Testis (tissue), 3 donors: Measurements from ENCODE around the gene USP32. TPM values are rescaled to one million over a fixed set of nuclear protein-coding genes. Genes with fewer than 3 reads are reported as not detected.

Experiments used
- DNase-seq: peaks from one replicate; pipeline ENCODE4 v3.0.0-alpha.2; 2019
- H3K27ac ChIP-seq, 2 donors: fragments of 200-600 bp; sonication (generic); one replicate each; pipeline ENCODE4 v1.5.1; 2019
- H3K27me3 ChIP-seq: fragments of 200-600 bp; sonication (generic); one replicate; pipeline ENCODE4 v1.5.1; 2019
- H3K36me3 ChIP-seq: fragments of 200-600 bp; sonication (generic); one replicate; pipeline ENCODE4 v1.5.1; 2017; ENCODE audit warnings: low read depth; ENCODE audit errors: missing control alignments
- H3K4me1 ChIP-seq: fragments of 200-600 bp; sonication (generic); one replicate; pipeline ENCODE4 v1.5.1; 2019
- H3K4me3 ChIP-seq, 2 donors: fragments of 200-600 bp; sonication (generic); one replicate each; pipeline ENCODE4 v1.5.1; 2017 to 2019
- H3K9me3 ChIP-seq: fragments of 200-600 bp; sonication (generic); one replicate; pipeline ENCODE4 v1.5.1; 2017
- POLR2A ChIP-seq: fragments of 450-650 bp; IDR thresholded peaks from one replicate; pipeline ENCODE4 v1.6.1; 2017; ENCODE audit warnings: antibody characterized with exemption, mild to moderate bottlenecking, moderate library complexity
- WGBS, 2 donors: methylation state at CpG; one replicate each; pipeline ENCODE4 v1.1.5; 2018; 5-methylcytosine and 5-hydroxymethylcytosine counted together
- intact Hi-C: fragments of 100-400 bp; cut with DNase I; formaldehyde crosslinking; loops from one replicate; pipeline ENCODE4 v1.15.1; 2023; ENCODE audit warnings: low total_unique reads
- polyA plus RNA-seq: library from polyadenylated mRNA; stranded (reverse); fragments of 350-450 nt; fragmentation: Illumina TruSeq; extraction: RNeasy Lipid Tissue Mini Kit (QIAGEN cat#74804); gene quantifications from one replicate; pipeline ENCODE4 v1.2.3, GENCODE V29; 2014; ENCODE audit warnings: low read depth, low replicate concordance; ENCODE audit not compliant: insufficient read depth
- total RNA-seq, 2 donors: library from RNA; depleted of rRNA; stranded (reverse); fragments of >200 nt; gene quantifications; one replicate each; pipeline ENCODE4 v1.2.3, GENCODE V29; 2016
- TF ChIP-seq, protein P1 (sequence below), 3 experiments: fragments of 450-650 bp in 2 of 3; fragments of 200-600 bp in 1 of 3; sonication (generic) in 1 of 3; IDR thresholded peaks; one replicate each; pipeline ENCODE4 v1.5.1; 2016 to 2019; ENCODE audit warnings: antibody characterized with exemption in 3 of 3, mild to moderate bottlenecking in 2 of 3, moderate library complexity in 1 of 3

The USP32 gene
- total and polyA plus RNA-seq, 3 donors from 2014 or later: 113 to 279 (median 166) TPM

DNA sequence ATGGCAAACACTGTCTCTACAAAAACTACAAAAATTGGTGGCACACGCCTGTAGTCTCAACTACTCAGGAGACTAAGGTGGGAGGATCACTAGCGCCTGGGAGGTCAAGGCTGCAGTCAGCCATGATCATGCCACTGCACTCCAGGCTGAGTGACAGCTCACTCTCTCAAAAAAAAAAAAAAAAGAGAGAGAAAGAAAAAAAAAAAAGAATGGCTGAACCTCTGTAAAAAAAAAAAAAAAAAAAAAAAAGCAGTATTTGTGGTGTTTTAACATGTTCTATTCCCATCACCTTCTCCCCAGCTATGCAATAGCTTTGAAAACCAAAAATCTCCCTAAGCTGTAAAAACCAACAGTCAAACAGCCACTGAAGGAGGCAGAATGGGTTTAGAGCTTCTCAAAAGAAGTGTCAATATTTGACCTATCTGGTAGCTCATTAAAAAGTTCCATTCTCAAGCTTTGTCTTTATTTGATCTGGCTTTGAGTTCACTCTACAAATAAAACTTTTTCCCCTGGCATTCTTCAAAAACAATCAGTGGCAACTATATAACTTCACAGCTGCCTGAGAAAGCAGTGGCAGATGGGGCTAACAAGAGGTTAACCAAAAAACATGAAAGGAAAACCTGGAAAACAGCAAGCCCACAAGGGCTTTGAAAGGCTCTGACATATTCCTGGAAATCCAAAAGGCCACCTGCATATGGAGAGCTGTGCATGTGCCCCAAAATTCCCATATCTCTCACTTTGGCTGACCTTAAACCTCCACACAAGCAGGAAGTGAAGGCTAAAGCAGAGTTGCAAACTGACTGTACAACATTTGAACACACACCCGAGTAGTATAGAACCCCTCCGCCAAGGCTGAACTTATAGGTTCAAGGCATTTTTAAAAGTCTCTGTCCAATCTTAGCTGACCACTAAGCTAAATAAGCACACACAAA lies 36.0 kb downstream of the USP32 start:
- intact Hi-C loops: no loop called here
- peak; percentile 20 for DNase-seq
- no peak overlapping the region for H3K27ac ChIP-seq

GRCh38 chr17:60354223-60354622 lies 37.7 kb downstream of the USP32 start:
- no peaks in the 10 kb centered on the region for H3K36me3 ChIP-seq
- H3K27me3 ChIP-seq: no peaks in the 10 kb centered on the region
- no peak for DNase-seq
- no peak overlapping the region for H3K4me3 ChIP-seq
- TF ChIP-seq, protein P1, sequence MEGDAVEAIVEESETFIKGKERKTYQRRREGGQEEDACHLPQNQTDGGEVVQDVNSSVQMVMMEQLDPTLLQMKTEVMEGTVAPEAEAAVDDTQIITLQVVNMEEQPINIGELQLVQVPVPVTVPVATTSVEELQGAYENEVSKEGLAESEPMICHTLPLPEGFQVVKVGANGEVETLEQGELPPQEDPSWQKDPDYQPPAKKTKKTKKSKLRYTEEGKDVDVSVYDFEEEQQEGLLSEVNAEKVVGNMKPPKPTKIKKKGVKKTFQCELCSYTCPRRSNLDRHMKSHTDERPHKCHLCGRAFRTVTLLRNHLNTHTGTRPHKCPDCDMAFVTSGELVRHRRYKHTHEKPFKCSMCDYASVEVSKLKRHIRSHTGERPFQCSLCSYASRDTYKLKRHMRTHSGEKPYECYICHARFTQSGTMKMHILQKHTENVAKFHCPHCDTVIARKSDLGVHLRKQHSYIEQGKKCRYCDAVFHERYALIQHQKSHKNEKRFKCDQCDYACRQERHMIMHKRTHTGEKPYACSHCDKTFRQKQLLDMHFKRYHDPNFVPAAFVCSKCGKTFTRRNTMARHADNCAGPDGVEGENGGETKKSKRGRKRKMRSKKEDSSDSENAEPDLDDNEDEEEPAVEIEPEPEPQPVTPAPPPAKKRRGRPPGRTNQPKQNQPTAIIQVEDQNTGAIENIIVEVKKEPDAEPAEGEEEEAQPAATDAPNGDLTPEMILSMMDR (IDR thresholded peaks at IDR 0.05): no peak
- TF ChIP-seq POLR2A: no peak
- no peaks in the 10 kb centered on the region for H3K4me1 ChIP-seq
- 25 to 41% methylated on average over 1 of the region's 1 CpG for WGBS, 2 donors
- H3K27ac ChIP-seq: no peak overlapping the region
- no peaks in the 10 kb centered on the region for H3K9me3 ChIP-seq
- intact Hi-C loops: no loop called here

More for the DNA sequence above, 36.0 kb downstream of the USP32 start:
- Histone ChIP-seq H3K9me3 (no peaks in the 10 kb centered on the region), H3K36me3 (no peaks in the 10 kb centered on the region), H3K27me3 (no peaks in the 10 kb centered on the region), H3K4me3 (no peak overlapping the region), H3K4me1 (no peaks in the 10 kb centered on the region)
- WGBS, 2 donors: 87% methylated on average over 4 of the region's 4 CpGs
- TF ChIP-seq POLR2A: no peak
- TF ChIP-seq, protein P1 (IDR thresholded peaks at IDR 0.05): no peak

DNA sequence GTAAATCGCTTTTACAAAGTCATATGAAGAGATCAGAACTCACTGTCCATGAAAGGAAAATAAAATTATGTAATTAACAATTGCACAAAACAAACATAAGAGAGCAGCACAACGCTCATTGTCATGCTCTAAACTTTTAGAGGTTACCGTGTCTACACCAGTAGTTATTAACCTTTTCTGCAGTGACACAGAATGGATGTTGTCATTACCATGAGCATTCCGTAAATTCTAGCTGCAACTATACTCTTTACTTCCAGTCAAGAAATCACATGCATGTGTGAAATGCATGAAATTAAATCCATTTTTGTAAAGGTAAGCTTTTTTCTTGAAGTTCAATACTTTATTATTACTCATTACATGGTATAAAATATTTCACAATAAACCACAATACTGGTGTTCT lies 38.2 kb downstream of the USP32 start:
- no peaks in the 10 kb centered on the region for H3K27me3 ChIP-seq
- 77 to 78% methylated on average over 4 of the region's 4 CpGs for whole genome bisulfite sequencing, 2 donors
- no peak overlapping the region for H3K27ac ChIP-seq
- TF ChIP-seq, protein P1 (IDR thresholded peaks at IDR 0.05): no peak
- no peak for TF ChIP-seq POLR2A
- H3K9me3 ChIP-seq: no peaks in the 10 kb centered on the region
- no peak overlapping the region for H3K4me3 ChIP-seq
- H3K4me1 ChIP-seq: no peaks in the 10 kb centered on the region
- DNase-seq: no peak
- no peaks in the 10 kb centered on the region for H3K36me3 ChIP-seq
- intact Hi-C loops: no loop called here

GRCh38 chr17:60352569-60352968 lies 39.4 kb downstream of the USP32 start:
- Histone ChIP-seq H3K36me3 (no peaks in the 10 kb centered on the region), H3K9me3 (no peaks in the 10 kb centered on the region), H3K4me3 (no peak overlapping the region), H3K27me3 (no peaks in the 10 kb centered on the region), H3K27ac (no peak overlapping the region), H3K4me1 (no peaks in the 10 kb centered on the region)
- 90 to 91% methylated on average over 4 of the region's 4 CpGs for WGBS, 2 donors
- intact Hi-C loops: no loop called here
- TF ChIP-seq, protein P1 (IDR thresholded peaks at IDR 0.05): no peak
- TF ChIP-seq POLR2A: no peak
- no peak for DNase-seq
